Bronchial epithelial cell (primary cell): ENCODE results near the gene RFLNA. TPM values are rescaled to one million over a fixed set of nuclear protein-coding genes. Genes with fewer than 3 reads are reported as not detected.

Experiments used
- DNase-seq: peaks from one replicate; pipeline ENCODE4 v3.0.0-alpha.2; 2010; ENCODE audit warnings: low read depth
- FAIRE-seq: peaks from 2 replicates; lab custom pipeline; 2011; peaks lifted over from hg19 to GRCh38; lab: Jason Lieb, UNC
- H3K27me3 ChIP-seq: 2 replicates; pipeline ENCODE4 v1.5.1; 2011; ENCODE audit warnings: low read length; ENCODE audit not compliant: control insufficient read depth, insufficient read depth
- H3K36me3 ChIP-seq: 2 replicates; pipeline ENCODE4 v1.5.1; 2011; ENCODE audit warnings: low read length; ENCODE audit not compliant: control insufficient read depth, insufficient read depth
- H3K4me3 ChIP-seq: 2 replicates; pipeline ENCODE4 v1.5.1; 2011; ENCODE audit warnings: mild to moderate bottlenecking, low read depth, low read length, control low read depth
- total RNA-seq: library from RNA; depleted of rRNA; stranded (reverse); fragments of >200 nt; gene quantifications from 2 replicates; pipeline ENCODE4 v1.2.1, GENCODE V29; 2014
- TF ChIP-seq, protein P1 (sequence below): IDR thresholded peaks from 2 replicates; pipeline ENCODE4 v1.5.1; 2011; ENCODE audit warnings: mild to moderate bottlenecking, moderate library complexity, low read length, control low read depth, inconsistent platforms; ENCODE audit not compliant: insufficient read depth, severe bottlenecking

The RFLNA gene
- total RNA-seq, 1 donor from 2014 or later, result not detected

GRCh38 chr12:124328116-124328515 lies 33.2 kb downstream of the RFLNA start:
- FAIRE-seq, result no peak
- Histone ChIP-seq H3K36me3 (peaks cover 26% of the 10 kb centered on the region), H3K27me3 (no peaks in the 10 kb centered on the region), H3K4me3 (no peak overlapping the region)
- DNase-seq, result no peak
- TF ChIP-seq, protein P1, sequence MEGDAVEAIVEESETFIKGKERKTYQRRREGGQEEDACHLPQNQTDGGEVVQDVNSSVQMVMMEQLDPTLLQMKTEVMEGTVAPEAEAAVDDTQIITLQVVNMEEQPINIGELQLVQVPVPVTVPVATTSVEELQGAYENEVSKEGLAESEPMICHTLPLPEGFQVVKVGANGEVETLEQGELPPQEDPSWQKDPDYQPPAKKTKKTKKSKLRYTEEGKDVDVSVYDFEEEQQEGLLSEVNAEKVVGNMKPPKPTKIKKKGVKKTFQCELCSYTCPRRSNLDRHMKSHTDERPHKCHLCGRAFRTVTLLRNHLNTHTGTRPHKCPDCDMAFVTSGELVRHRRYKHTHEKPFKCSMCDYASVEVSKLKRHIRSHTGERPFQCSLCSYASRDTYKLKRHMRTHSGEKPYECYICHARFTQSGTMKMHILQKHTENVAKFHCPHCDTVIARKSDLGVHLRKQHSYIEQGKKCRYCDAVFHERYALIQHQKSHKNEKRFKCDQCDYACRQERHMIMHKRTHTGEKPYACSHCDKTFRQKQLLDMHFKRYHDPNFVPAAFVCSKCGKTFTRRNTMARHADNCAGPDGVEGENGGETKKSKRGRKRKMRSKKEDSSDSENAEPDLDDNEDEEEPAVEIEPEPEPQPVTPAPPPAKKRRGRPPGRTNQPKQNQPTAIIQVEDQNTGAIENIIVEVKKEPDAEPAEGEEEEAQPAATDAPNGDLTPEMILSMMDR, result no peak

DNA sequence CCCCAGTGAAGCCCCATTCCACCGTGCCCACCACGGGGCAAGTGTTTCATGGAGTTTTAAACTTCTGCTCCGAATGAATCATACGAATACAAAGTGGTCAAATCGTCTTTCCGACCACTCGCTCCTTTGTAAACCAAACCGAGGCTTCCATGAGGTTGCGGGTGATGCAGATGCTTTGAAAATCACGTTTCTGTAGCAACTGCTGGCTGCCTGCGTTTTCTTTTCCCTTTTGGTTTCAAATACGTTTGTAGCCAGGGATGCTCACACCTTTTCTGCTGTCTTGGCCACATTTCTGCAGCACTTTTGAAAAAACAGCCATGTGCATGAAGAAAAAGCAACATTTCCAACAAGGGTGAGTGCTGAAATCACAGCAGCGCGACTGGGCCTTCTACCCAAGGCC lies 33.7 kb downstream of the RFLNA start:
- DNase-seq (no peak), FAIRE-seq (no peak)
- no peak overlapping the region for H3K4me3 ChIP-seq
- H3K36me3 ChIP-seq, result peaks cover 27% of the 10 kb centered on the region
- TF ChIP-seq, protein P1, result no peak
- H3K27me3 ChIP-seq, result no peaks in the 10 kb centered on the region

DNA sequence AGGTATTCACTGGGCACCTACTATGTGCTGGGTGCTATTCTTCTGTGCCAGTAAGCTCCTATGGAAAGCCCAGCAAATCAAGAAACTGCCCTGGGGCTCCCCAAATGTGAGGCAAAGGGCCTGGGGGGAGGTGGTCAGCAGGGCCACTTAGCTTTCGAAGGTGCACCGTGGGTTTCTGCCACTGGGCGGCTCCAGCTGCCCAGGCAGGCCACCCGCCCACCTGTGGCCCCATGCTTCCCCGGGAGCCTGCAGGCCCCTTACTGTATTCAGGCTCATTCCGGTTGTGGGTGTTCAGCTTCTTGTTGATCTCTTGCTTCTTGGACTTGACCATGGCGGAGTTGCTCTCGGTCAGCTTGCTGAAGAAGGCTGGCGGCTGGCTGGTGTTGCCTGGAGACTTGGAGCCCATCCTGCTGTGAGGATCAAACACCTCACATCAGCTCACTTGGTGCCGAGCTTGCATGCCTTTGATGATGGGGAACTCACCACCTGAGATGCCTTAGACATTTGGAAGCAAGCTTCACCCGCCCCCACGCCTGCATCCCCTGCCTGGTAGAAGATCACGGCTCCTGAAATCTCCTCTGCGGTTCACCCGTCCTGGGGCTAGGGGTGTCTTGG lies 37.3 kb downstream of the RFLNA start:
- no peak overlapping the region for H3K4me3 ChIP-seq
- TF ChIP-seq, protein P1, result peak; percentile 22
- peaks cover 36% of the 10 kb centered on the region for H3K36me3 ChIP-seq
- no peak for DNase-seq
- FAIRE-seq, result no peak
- no peaks in the 10 kb centered on the region for H3K27me3 ChIP-seq

DNA sequence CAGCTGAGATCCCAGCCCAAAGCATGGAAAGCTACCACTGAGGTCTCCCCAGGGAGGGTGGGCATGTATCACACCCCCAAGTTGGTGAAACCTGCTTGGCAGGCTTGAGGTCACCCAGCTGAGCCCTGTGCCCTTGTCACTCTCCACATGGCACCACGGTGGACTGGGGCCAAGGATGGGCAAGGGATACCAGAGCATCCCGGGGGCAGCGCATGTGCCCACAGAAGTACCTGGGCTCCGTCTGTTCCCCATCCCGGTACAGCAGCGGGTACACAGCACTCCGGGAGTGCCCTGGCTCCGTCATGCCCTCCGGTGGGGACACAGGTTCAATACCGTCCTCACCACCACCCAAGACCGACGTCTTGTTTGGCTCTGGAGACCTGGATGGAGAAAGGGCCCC lies 38.0 kb downstream of the RFLNA start:
- H3K27me3 ChIP-seq, result no peaks in the 10 kb centered on the region
- TF ChIP-seq, protein P1, result no peak
- no peak overlapping the region for H3K4me3 ChIP-seq
- FAIRE-seq (no peak), DNase-seq (no peak)
- peaks cover 37% of the 10 kb centered on the region for H3K36me3 ChIP-seq

- no peaks in the 10 kb centered on the region for H3K27me3 ChIP-seq
- peaks cover 33% of the 10 kb centered on the region for H3K36me3 ChIP-seq
- H3K4me3 ChIP-seq, result no peak overlapping the region
- no peak for DNase-seq
- TF ChIP-seq, protein P1, result no peak
- no peak for FAIRE-seq
These were observed 38.8 kb downstream of the RFLNA start for GRCh38 chr12:124333724-124334123.

GRCh38 chr12:124334266-124334665 lies 39.4 kb downstream of the RFLNA start:
- H3K4me3 ChIP-seq, result no peak overlapping the region
- TF ChIP-seq, protein P1, result no peak
- no peaks in the 10 kb centered on the region for H3K27me3 ChIP-seq
- H3K36me3 ChIP-seq, result peaks cover 32% of the 10 kb centered on the region
- FAIRE-seq, result no peak
- no peak for DNase-seq
